H1 (cell line): ENCODE data around the gene TMTC2.

Experiments used
- CTCF ChIP-seq, 3 experiments: IDR thresholded peaks; 1 replicate in 2 of 3; 2 replicates in 1 of 3; pipeline versions ENCODE4 v1.5.1 to v1.6.1; 2011; ENCODE audit warnings: low read length in 3 of 3, mild to moderate bottlenecking in 3 of 3, inconsistent platforms in 2 of 3, low read depth in 1 of 3, moderate library complexity in 1 of 3; ENCODE audit not compliant: insufficient read depth in 1 of 3; ENCODE audit errors: control extremely low read depth in 1 of 3
- EZH2 ChIP-seq: fragments of 200-600 bp; sonication (generic); IDR thresholded peaks from 2 replicates; pipeline ENCODE4 v1.7.1; 2012; ENCODE audit warnings: low read depth, mild to moderate bottlenecking, moderate library complexity, low read length, inconsistent platforms; ENCODE audit not compliant: severe bottlenecking
- HDAC2 ChIP-seq, 2 experiments: fragments of 300-600 bp in 1 of 2; sonication (generic) in 1 of 2; IDR thresholded peaks; 2 replicates each; pipeline ENCODE4 v1.6.1; 2011 to 2012; ENCODE audit warnings: low read depth in 2 of 2, low read length in 2 of 2, mild to moderate bottlenecking in 2 of 2, moderate library complexity in 2 of 2, borderline replicate concordance in 1 of 2, inconsistent platforms in 1 of 2
- SRF ChIP-seq: IDR thresholded peaks from 2 replicates; pipeline ENCODE4 v1.6.1; 2011; ENCODE audit warnings: mild to moderate bottlenecking, low read depth, low read length, moderate library complexity

GRCh38 chr12:83168751-83169150 is 482.0 kb downstream of the TMTC2 start:
- TF ChIP-seq CTCF (IDR thresholded peaks at IDR 0.05; ENCODE audit: control extremely low read depth in 1 of 3, insufficient read depth in 1 of 3, low read depth in 1 of 3, low read length in 3 of 3) (no peak), SRF (no peak), HDAC2 (IDR thresholded peaks at IDR 0.05; ENCODE audit: borderline replicate concordance in 1 of 2, low read depth in 2 of 2, low read length in 2 of 2) (no peak), EZH2 (no peak)
